CD4-positive, alpha-beta T cell treated with Interleukin-1 beta for 1 hour (primary cell): ENCODE data around the gene EFEMP2.
"Not testable (repeated sequence)": the region's sequence is repeated elsewhere in the genome, so short reads cannot be mapped to it uniquely, and the experiment has no call there.

ENCODE experiments used
- DNase-seq, 2 donors: peaks; one replicate each; pipeline ENCODE4 v3.0.0-alpha.2; 2020 to 2022

EFEMP2 gene

DNA sequence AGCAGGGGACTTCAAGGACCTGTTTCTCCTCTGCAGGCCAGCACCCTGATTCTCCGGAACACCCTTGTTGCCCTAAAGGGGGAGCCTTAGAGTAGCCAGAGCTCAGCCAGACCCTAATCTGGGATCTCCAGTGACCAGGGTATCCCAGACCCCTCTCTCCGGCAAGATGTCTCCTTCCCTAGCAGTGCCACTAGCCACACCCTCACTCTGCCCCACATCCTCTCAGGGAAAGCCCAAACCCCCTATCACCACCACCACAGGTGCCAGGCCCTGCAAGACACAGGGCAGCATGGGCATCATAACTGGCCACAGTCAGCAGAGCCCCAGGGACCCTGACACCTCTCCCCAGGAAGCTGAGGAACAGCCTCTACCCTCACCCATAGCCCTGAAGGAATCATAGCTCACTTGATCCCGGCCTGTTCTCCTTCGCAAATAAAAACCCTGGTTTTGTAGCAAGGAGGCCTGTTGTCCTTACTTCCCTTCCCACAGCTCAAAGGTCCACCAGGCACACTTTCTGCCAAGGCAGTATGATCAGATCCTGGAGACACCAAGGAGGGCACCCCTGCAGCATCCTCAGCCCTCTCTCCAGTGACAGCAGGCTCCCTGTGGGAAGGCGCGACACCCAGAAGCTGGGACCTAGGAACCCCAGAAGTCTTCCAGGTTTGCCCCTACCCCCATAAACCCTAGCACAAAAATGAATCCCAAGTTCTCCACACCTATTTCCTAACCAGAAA is 19.2 kb downstream of the EFEMP2 start:
- no peak for DNase-seq

DNA sequence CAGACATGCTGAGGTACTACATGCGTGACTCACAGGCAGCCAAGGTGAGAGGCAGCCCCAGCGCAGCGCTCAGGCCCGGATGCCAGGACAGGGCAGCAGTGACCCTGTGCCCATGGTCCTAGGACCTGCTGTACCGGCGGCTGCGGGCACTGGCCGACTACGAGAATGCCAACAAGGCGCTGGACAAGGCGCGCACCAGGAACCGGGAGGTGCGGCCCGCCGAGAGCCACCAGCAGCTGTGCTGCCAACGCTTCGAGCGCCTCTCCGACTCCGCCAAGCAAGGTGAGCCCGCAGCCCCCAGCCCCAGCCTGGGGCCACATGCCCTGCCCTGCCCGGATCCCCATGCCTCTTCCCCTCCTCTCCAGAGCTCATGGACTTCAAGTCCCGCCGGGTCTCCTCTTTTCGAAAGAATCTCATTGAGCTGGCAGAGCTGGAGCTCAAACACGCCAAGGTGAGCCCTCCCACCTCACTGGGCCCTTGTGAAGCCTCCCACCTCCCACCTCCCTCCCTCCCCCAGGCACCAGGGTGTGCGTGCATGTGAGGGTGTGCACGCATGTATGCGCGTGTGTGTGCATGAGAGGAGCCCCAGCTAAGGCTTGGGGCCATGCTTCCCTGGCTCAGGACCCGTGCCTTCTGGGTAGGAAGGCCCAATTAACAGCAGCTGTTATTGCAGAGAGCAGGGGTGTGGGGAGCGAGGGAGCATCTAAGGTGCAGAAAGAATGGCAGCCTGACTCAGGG is 19.9 kb downstream of the EFEMP2 start:
- DNase-seq: no peak

DNA sequence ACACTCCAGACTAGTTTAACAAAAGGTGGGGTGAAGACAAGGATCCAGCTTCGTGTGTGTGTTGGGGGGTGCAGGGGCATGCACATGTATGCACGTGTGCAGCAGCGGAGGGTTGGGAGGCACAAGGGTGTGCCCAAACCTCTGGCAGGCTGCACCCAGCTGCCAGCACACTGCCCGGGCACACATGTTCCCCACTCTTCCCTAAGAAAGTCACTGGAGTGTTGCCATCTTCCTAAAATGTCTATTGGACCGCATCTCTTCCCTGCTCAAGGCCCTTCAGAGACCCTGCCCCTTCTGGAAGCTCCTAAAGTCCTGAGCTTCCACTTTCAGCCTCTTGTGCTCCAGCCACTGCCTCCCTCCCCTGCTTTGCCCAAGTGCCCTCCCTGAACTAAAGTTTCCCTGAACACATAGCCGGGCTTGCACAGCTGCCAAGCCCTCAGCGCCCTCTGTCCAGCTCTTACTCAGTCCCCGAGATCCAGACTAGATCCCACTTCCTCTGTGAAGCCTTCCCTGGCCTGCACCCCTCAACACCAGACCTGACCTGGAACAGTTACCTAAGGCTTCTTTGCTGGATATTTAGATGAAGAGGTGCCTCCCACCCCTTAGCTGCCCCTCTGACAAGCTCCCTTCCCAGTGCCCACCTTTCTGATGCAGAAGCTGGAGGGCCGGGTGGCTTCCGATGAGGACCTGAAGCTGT is 20.6 kb downstream of the EFEMP2 start:
- no peak for DNase-seq

DNA sequence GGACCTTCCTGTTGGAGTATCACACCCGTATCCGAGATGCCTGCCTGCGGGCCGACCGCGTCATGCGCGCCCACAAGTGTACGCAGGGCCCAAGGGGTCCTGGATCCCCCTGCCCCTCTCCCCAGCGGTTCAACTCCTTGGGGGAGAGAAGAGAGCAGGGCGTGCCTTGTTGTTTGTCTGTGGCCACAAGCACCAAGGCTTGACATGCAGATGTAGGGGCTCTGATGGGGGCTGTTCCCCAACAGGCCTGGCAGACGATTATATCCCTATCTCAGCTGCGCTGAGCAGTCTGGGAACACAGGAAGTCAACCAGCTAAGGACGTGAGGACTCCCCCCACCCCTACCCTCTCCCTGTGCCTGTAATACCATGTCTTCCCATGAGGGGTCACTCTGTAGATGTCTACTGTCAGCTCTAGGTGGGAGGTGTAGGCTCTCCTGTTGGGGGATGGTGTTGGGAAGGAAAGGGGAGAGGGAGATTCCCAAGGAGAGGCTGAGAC is 21.5 kb downstream of the EFEMP2 start:
- DNase-seq: peak in 1 of 2 donors; percentile 27

DNA sequence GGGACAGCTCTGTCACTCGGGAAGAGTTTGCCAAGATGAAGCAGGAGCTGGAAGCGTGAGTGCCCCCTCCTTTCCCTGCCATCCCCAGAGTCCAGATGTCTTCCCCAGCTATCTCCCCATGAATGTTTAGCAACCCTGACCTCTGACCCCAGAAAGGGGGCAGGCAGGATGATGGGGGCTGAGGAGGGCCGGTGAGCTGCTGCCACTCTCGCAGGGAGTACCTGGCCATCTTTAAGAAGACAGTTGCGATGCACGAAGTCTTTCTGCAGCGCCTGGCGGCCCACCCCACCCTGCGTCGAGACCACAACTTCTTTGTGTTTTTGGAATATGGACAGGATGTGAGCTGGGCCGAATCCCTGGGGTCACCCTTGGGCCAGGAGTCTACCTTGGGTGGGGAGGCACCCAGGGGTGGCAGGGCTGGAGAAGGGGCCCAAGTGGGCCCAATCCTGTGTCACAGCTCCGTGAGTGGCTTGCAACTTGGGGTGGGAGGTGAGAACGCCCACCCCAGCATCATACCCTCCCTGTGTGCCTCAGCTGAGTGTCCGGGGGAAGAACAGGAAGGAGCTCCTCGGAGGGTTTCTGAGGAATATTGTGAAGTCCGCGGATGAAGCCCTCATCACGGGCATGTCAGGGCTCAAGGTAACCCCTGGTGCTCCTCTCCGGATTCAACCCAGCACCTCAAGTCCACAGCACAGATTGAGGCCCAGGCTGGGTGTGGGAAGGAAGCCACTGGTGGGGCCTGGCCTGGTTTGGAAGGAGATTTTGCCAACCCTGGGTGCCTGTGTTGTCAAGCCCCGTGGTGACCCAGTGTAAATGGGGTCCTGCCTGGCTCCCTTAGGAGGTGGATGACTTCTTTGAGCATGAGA is 22.1 kb downstream of the EFEMP2 start:
- DNase-seq: no peak

DNA sequence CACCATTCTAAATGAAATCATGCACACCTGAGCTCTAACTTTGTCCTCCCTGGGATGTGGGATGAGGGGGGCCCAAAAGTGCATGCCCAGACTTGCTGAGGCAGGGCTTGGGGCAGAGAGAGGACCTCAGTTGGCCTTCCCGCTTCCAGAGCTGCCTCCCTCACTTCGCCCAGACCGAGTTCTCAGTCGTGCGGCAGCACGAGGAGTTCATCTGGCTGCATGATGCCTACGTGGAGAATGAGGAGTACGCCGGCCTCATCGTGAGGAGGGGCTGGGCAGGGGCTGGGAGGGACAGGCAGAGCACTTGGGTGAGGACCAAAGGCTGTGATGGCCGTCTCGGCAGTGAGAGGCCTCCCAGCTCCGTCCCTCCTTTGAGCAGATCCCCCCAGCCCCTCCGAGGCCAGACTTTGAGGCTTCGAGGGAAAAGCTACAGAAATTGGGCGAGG is 22.8 kb downstream of the EFEMP2 start:
- no peak for DNase-seq

DNA sequence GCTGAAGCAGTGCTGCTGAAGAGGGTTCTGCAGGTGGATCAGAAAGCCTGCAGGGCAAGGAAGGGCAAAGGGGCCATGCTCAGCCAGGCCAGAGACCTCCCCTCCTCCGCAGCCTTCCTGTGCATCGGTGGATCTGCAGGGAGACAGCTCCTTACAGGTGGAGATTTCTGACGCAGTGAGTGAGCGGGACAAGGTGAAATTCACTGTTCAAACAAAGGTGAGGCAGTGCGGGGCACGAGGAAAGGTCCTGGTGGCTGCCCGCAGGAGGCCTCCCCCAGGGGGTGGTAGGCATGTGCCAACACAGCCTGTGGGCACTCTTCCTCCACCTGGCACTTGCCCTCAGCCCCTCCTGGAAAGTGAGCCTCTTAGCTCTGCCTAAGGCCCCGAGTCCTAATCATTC is 23.2 kb downstream of the EFEMP2 start:
- DNase-seq: no peak

DNA sequence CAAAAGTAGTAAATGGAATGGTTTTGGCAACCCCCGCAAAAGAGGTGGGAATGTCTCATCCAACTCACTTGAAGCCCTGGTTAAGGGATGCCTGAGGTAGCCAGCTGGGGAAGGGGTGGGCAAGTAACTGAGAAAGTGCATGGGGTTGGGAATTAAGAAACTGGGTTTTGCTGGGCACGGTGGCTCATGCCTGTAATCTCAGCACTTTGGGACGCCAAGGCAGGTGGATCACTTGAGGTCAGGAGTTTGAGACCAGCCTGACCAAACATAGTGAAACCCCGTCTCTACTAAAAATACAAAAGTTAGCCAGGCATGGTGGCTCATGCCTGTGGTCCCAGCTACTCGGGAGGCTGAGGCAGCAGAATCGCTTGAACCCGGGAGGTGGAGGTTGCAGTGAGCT is 23.9 kb downstream of the EFEMP2 start:
- DNase-seq: not testable (repeated sequence)

DNA sequence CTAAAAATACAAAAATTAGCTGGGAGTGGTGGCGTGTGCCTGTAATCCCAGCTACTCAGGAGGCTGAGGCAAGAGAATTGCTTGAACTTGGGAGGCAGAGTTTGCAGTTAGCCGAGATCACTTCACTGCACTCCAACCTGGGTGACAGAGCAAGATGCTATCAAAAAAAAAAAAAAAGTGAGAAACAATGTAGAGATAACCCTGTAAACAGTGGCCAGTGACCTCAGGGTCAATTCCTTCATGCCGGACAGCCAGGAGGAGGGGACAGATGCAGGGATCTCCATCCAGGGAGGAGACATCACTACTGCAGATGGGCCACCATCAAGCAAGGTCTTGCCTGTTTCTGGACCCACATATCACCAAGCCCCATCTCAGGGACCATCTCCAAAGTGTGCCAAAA is 24.9 kb downstream of the EFEMP2 start:
- no peak for DNase-seq

DNA sequence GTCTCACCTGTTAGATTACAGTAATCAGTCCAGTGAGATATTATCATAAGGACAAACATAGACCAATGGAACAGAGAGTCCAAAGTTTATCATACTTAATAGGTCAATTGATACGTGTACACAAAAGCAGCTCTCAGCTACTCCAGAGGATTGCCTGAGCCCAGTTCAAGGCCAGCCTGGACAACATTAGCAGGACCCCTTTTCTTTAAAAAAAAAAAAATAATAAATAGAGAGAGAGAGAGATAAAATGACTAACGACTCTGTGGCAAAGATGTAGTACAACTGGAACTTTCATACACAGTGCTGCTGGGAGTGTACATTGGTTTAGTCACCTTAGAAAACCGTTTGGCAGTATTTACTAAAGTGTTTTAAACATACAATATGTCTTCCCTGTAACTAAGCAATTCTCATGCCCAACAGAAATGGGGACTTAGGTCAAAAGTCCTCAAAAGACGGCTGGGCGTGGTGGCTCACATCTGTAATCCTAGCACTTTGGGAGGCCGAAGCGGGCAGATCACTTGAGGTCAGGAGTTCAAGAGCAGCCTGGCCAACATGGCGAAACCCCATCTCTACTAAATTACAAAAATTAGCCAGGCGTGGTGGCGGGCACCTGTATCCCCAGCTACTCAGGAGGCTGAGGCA is 28.2 kb downstream of the EFEMP2 start:
- DNase-seq: no peak

DNA sequence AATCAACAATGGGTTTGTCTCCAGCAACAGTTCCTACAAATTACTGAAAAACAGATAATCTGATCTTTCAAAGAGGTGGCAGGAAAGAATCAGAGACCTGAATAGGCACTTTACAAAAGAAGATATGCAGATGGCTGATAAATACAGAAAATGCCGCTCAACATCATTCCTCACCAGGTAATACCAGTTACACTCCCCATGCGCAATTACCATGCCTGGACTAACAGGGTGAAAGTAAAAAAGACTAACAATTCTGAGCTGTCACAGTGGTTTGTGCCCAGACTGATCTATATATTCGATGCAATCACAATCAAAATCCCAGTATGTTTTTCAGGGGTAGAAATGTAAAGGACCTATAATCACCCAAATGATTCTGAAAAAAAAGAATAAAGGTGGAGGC is 28.8 kb downstream of the EFEMP2 start:
- no peak for DNase-seq

DNA sequence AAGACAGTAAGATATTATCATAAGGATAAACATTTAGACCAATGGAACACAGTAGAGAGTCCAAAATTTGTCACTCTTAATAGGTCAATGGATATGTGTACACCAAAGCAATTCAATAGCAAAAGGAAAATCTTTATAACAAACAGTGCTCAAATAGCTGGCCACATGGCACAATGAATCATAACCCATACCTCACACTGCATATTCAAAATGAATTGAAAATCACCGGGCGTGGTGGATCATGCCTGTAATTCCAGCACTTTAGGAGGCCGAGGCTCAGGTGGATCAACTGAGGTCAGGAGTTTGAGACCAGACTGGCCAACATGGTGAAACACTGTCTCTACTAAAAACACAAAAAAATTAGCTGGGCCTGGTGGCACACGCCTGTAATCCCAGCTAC is 30.5 kb downstream of the EFEMP2 start:
- no peak for DNase-seq

DNA sequence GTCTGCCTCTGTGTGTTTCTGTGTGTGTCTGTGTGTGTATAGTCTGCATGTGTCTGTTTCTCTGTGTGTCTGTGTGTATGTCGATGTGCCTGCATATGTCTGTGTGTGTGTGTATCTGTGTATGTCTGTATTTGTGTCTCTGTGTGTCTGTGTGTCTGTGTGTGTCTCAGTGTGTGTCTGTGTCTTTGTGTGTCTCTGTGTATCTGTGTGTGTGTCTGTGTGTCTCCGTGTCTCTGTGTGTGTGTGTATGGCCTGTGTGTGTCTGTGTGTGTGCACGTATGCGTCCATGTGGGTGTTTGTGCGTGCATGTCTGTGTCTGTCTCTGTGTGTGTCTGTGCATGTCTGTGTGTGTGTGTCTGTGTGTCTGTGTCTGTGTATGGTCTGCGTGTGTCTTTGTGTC is 38.4 kb downstream of the EFEMP2 start:
- no peak for DNase-seq

DNA sequence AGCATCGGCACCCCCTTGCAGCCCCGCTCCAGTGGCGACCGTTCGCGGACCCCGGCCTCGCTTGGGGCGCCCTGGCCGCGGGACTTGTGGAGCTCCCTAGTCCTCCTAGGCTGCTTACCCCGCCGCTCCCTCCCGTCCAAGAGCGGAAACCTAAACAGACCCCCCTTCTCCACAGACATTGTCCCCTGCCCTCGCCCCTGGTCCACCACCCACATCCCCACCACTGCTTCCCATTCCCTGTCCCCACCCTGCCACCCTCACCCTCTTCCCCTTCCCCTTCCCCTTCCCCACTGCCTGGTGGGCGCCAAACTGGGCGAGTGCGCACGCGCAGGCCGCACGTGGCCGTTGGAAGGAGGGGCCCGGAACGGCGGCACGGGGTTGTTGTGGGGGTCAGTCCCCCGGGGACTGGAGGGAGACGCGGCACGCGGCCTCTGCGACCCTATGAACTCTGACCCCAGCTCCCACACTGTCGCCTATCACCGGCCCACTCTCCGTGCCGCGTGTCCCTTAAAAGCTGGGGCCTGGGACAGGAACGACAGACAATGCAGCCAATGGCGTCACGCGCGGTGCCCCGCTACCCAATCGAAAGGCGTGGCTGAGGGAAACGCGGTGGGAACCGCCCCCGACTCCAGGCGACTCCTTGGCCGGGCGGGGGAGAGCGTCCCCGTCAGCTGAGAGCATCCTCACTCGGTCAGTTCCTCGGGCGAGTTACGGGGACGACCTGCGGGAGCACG is 39.1 kb downstream of the EFEMP2 start, which contains the start of gene SNX32:
TSS of gene SNX32 (plus strand) at position 667 of the 734 bp plus-strand sequence. CDS start 103 bp downstream, outside the sequence.
- peak; percentile 93 to 95 for DNase-seq

DNA sequence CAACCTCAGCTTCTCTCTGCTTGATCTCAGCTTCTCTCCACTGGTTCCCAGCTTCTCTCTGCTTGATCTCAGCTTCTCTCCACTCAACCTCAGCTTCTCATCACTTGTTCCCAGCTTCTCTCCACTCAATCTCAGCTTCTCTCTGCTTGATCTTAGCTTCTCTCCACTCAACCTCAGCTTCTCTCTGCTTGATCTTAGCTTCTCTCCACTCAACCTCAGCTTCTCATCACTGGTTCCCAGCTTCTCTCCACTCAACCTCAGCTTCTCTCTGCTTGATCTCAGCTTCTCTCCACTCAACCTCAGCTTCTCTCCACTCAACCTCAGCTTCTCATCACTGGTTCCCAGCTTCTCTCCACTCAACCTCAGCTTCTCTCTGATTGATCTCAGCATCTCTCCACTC is 40.4 kb downstream of the EFEMP2 start:
- DNase-seq: not testable (repeated sequence)

DNA sequence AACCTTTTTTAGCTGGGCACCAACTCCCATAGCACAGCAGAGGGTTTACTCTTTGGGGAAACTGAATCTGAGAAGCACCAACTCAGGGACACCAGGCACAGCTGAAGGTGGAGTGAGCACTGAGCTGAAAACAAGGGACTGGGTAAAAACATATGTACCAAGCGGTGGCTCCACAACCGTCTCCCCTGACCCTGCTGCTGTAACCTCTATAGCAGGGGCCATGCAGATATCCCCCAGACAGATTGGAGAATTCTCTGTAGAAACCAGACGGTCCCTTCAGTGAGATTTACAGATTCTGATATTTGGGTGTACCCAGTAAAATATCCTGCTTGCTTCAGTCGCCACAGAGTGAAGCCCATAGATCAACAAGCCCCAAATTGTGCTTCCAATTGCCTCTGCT is 43.1 kb downstream of the EFEMP2 start:
- DNase-seq: no peak

DNA sequence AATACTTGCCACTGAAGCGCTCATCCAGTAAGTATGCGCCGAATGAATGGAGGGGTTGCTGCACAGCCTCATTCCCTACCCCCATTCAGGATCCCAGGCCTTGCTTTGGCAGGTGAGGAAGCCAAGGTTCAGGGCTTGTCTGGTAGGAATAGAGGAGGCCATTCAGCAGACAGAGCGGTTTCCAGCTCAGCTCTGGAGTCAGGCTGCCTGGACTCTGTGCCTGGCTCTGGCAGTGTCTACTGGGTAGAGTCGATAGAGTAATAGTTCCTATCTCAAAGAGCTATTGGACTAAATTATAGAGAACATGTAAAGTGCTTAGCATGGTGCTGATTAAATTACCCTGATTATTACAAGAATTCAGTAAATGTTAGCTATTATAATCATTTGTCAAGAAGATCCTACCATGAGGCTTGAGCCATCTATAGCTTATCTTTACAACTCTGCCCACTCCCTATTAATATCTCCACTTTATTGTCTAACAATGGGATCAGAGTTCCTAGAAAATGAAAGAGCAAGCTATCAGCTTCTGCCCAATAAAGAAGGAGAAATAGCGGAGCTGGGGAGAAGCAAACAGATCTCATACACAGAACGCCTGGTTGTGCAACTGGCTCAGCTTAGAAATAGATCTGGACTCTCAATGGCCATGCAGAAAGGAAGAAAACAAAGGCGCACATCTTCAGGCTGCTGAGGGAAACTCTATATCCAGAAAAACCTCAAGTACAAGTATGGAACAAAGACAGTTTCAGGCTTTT is 45.4 kb downstream of the EFEMP2 start:
- no peak for DNase-seq

DNA sequence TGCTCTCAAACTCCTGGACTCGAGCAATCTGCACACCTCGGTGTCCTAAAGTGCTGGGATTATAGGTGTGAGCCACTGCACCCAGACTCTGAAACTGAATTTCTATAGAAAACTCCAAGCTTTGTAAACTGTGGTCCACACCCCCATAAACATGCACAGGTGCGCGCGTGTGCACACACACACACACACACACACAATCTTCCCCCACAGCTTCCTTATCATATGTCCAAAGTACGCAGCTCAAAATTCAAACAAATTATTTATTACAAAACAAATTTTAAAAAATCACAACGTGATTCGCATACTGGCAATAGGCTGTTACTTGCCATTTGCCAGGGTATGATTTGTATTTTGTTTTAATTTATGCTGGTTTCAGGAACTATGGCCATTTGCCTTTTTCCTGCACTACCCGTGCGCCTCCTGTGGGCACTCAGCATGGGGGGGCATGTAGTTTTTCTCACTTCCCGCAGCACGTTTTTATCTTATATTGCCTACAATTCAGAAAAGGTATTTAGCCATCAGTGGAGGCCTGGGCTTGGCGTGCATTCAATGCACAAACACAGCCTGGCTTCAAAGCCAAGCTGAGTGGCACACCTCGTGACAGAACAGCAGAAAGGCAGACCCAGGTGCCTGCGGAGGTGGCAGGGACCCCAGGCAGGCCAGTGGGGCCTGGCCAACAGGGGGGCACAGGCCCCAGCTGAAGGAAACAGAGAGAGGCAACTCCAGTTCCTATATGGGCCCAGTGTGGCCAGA is 49.6 kb downstream of the EFEMP2 start:
- no peak for DNase-seq

DNA sequence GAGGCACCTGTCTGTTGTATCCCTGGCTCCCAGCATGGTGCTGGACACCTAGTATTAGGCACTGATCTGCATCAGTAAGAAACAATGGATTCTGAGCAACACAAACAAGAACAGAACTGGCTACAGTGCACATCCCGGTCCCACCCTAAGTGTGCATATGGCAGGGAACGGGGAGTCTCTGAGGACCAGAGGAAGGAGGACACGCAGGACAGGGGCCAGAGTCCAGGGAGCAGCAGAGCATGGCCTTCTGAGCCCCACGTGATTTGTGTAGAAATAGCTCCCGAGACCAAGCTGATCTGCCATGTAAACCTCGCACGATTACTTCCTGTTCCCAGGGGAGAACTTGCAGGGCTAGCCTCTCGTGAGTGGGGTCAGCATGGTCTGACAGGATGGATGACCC is 51.5 kb downstream of the EFEMP2 start:
- no peak for DNase-seq
